ENCODE measurements around the gene HPX.

Gene HPX

GRCh38 chr11:6440906-6441358, at the start of gene HPX:
HPX (minus strand) TSS chr11:6440987; CDS start chr11:6440963, 24 bp downstream.
- no peak for DNase-seq

GRCh38 chr11:6489306-6489705, 48.5 kb upstream of the HPX start:
- no peak for DNase-seq

- no peak for DNase-seq
Observed at GRCh38 chr11:6488821-6489220, 48.0 kb upstream of the HPX start.

- no peak for DNase-seq
Observed at GRCh38 chr11:6488342-6488741, 47.6 kb upstream of the HPX start.

- no peak for DNase-seq
Observed at GRCh38 chr11:6486938-6487337, 46.2 kb upstream of the HPX start.

- DNase-seq: no peak
Observed at GRCh38 chr11:6486256-6486655, 45.5 kb upstream of the HPX start.

GRCh38 chr11:6485661-6486060, 44.9 kb upstream of the HPX start:
- DNase-seq: no peak

GRCh38 chr11:6483015-6483414, 42.2 kb upstream of the HPX start:
- DNase-seq: no peak

GRCh38 chr11:6482441-6482840, 41.7 kb upstream of the HPX start:
- DNase-seq: no peak

- no peak for DNase-seq
Observed at GRCh38 chr11:6481924-6482275, 41.1 kb upstream of the HPX start.

GRCh38 chr11:6481012-6481923, 40.5 kb upstream of the HPX start, which contains the start of the genes ARFIP2 and TIMM10B:
ARFIP2 (minus strand) TSS chr11:6481331; CDS start chr11:6480421, 910 bp downstream.
TIMM10B (plus strand) TSS chr11:6481501; CDS start chr11:6481517, 16 bp downstream.
- peak; percentile 92 to 94 for DNase-seq

GRCh38 chr11:6480299-6480914, 39.6 kb upstream of the HPX start:
- no peak for DNase-seq

GRCh38 chr11:6476571-6476970, 35.8 kb upstream of the HPX start:
- DNase-seq: no peak

GRCh38 chr11:6475936-6476335, 35.1 kb upstream of the HPX start:
- DNase-seq: no peak

GRCh38 chr11:6474806-6475500, 34.2 kb upstream of the HPX start:
- DNase-seq: no peak

- no peak for DNase-seq
Observed at GRCh38 chr11:6474413-6474792, 33.6 kb upstream of the HPX start.

- peak; percentile 16 to 71 for DNase-seq
Observed at GRCh38 chr11:6473451-6474412, 32.9 kb upstream of the HPX start, which contains the start of gene TRIM3. TRIM3 (minus strand) TSS chr11:6473941; CDS start chr11:6465695, 8,246 bp downstream.

- DNase-seq: no peak
Observed at GRCh38 chr11:6472934-6473333, 32.1 kb upstream of the HPX start.

GRCh38 chr11:6469599-6469998, 28.8 kb upstream of the HPX start:
- DNase-seq: no peak

GRCh38 chr11:6468712-6469495, 28.1 kb upstream of the HPX start:
- DNase-seq: no peak

- DNase-seq: no peak
Observed at GRCh38 chr11:6459099-6459450, 18.3 kb upstream of the HPX start.

All from cerebellar nuclear complex (tissue), 1 donor.